H1 (cell line): Measurements from ENCODE around the gene ACRBP. TPM values are rescaled to one million over a fixed set of nuclear protein-coding genes. Genes with fewer than 3 reads are reported as not detected.

Experiments used
- CTCF ChIA-PET: fragments of 300-600 bp; sonication (Branson Sonifier 250); formaldehyde crosslinking; loops from one replicate; lab custom pipeline; 2021; ENCODE audit not compliant: partially characterized antibody; lab: Charles Lee
- POLR2A ChIA-PET: fragments of 300-600 bp; sonication (Branson Sonifier 250); formaldehyde crosslinking; loops from one replicate; lab custom pipeline; 2021; ENCODE audit warnings: inconsistent platforms; ENCODE audit not compliant: partially characterized antibody; lab: Charles Lee
- DNase-seq, 2 experiments: peaks; one replicate each; pipeline versions ENCODE4 v3.0.0 to v3.0.0-alpha.2; 2010 to 2022; ENCODE audit warnings: low spot score in 2 of 2, low read depth in 1 of 2, mixed read lengths in 1 of 2
- FAIRE-seq: peaks from 2 replicates; lab custom pipeline; 2011; peaks lifted over from hg19 to GRCh38; lab: Jason Lieb, UNC
- H2AFZ ChIP-seq: 2 replicates; pipeline ENCODE4 v1.8.1; 2012; ENCODE audit warnings: low read length, inconsistent platforms
- H2AK5ac ChIP-seq: 2 replicates; pipeline ENCODE4 v1.6.1; 2013; ENCODE audit warnings: low read depth, low read length
- H2BK120ac ChIP-seq: replicated peaks from 2 replicates; pipeline ENCODE3; 2013; ENCODE audit warnings: low read depth, low read length, inconsistent platforms
- H2BK12ac ChIP-seq: 2 replicates; pipeline ENCODE4 v1.6.1; 2013; ENCODE audit warnings: low read depth, low read length
- H2BK15ac ChIP-seq: 2 replicates; pipeline ENCODE4 v1.6.1; 2013; ENCODE audit warnings: low read length
- H2BK20ac ChIP-seq: 2 replicates; pipeline ENCODE4 v1.6.1; 2013; ENCODE audit warnings: low read length
- H2BK5ac ChIP-seq: 2 replicates; pipeline ENCODE4 v1.6.1; 2013; ENCODE audit warnings: low read depth, low read length
- H3K14ac ChIP-seq: 2 replicates; pipeline ENCODE4 v1.6.1; 2013; ENCODE audit warnings: inconsistent platforms; ENCODE audit not compliant: insufficient read length
- H3K18ac ChIP-seq: 2 replicates; pipeline ENCODE4 v1.6.1; 2013; ENCODE audit warnings: low read length; ENCODE audit errors: extremely low read depth
- H3K23ac ChIP-seq: 2 replicates; pipeline ENCODE4 v1.6.1; 2013; ENCODE audit warnings: inconsistent platforms; ENCODE audit not compliant: insufficient read length
- H3K23me2 ChIP-seq: 2 replicates; pipeline ENCODE4 v1.6.1; 2013; ENCODE audit warnings: low read depth, low read length
- H3K27ac ChIP-seq: 2 replicates; pipeline ENCODE4 v1.6.1; 2011; ENCODE audit warnings: low read depth, low read length, inconsistent platforms
- H3K27me3 ChIP-seq, 4 experiments: replicated peaks in 1 of 4; 1 replicate in 1 of 4; 2 replicates in 3 of 4; pipeline versions ENCODE4 v1.6.1 to v1.8.1; 2011 to 2013; ENCODE audit warnings: low read length in 3 of 4, mild to moderate bottlenecking in 3 of 4, inconsistent platforms in 2 of 4, mixed read lengths in 2 of 4, moderate library complexity in 1 of 4; ENCODE audit not compliant: control insufficient read depth in 3 of 4, insufficient read depth in 3 of 4; ENCODE audit errors: extremely low read depth in 1 of 4
- H3K36me3 ChIP-seq, 4 experiments: 2 replicates each; pipeline versions ENCODE4 v1.6.1 to v1.8.1; 2011 to 2013; ENCODE audit warnings: mild to moderate bottlenecking in 4 of 4, low read length in 3 of 4, moderate library complexity in 2 of 4, control low read depth in 1 of 4, inconsistent platforms in 1 of 4; ENCODE audit not compliant: insufficient read depth in 4 of 4, control insufficient read depth in 2 of 4
- H3K4ac ChIP-seq: replicated peaks from 2 replicates; pipeline ENCODE3; 2013; ENCODE audit warnings: low read length, low read depth, mixed read lengths, inconsistent platforms; ENCODE audit not compliant: insufficient read length
- H3K4me1 ChIP-seq, 4 experiments: replicated peaks in 1 of 4; 1 replicate in 1 of 4; 2 replicates in 3 of 4; pipeline versions ENCODE4 v1.6.1 to v1.8.1; 2011 to 2013; ENCODE audit warnings: low read length in 3 of 4, inconsistent platforms in 2 of 4, mixed read lengths in 1 of 4; ENCODE audit not compliant: insufficient read depth in 4 of 4, control insufficient read depth in 3 of 4
- H3K4me2 ChIP-seq, 2 experiments: 2 replicates each; pipeline versions ENCODE4 v1.6.1 to v1.8.1; 2011 to 2013; ENCODE audit warnings: low read depth in 2 of 2, low read length in 2 of 2, control low read depth in 1 of 2, inconsistent platforms in 1 of 2, mild to moderate bottlenecking in 1 of 2; ENCODE audit not compliant: insufficient read depth in 1 of 2
- H3K4me3 ChIP-seq, 4 experiments: fragments of 200-600, 300-600 bp in 1 of 4; sonication (generic), shearing (Covaris generic), sonication (Bioruptor Twin) in 1 of 4; 2 replicates each; pipeline versions ENCODE4 v1.5.1 to v1.8.1; 2011 to 2016; ENCODE audit warnings: low read length in 4 of 4, low read depth in 3 of 4, control low read depth in 2 of 4, inconsistent platforms in 2 of 4, mild to moderate bottlenecking in 2 of 4, mixed read lengths in 1 of 4, moderate library complexity in 1 of 4; ENCODE audit not compliant: insufficient read depth in 2 of 4; ENCODE audit errors: extremely low read depth in 1 of 4
- H3K56ac ChIP-seq: replicated peaks from 2 replicates; pipeline ENCODE3; 2013; ENCODE audit warnings: low read depth, mild to moderate bottlenecking, mixed read lengths, low read length, inconsistent platforms; ENCODE audit not compliant: insufficient read length
- H3K79me1 ChIP-seq: 2 replicates; pipeline ENCODE4 v1.6.1; 2013; ENCODE audit warnings: low read depth, low read length, control low read depth
- H3K79me2 ChIP-seq, 2 experiments: 2 replicates each; pipeline versions ENCODE4 v1.6.1 to v1.8.1; 2012 to 2013; ENCODE audit warnings: low read length in 2 of 2, mild to moderate bottlenecking in 2 of 2, inconsistent platforms in 1 of 2; ENCODE audit not compliant: insufficient read depth in 2 of 2, control insufficient read depth in 1 of 2
- H3K9ac ChIP-seq, 4 experiments: replicated peaks in 1 of 4; 1 replicate in 1 of 4; 2 replicates in 3 of 4; pipeline versions ENCODE4 v1.6.1 to v1.8.1; 2011 to 2013; ENCODE audit warnings: low read depth in 3 of 4, low read length in 3 of 4, control low read depth in 2 of 4, mild to moderate bottlenecking in 2 of 4, moderate library complexity in 2 of 4, inconsistent platforms in 1 of 4; ENCODE audit errors: extremely low read depth in 1 of 4
- H3K9me3 ChIP-seq, 2 experiments: 2 replicates each; pipeline versions ENCODE4 v1.6.1 to v1.8.1; 2012 to 2013; ENCODE audit warnings: mild to moderate bottlenecking in 2 of 2, moderate library complexity in 2 of 2, control low read depth in 1 of 2, inconsistent platforms in 1 of 2, low read depth in 1 of 2, low read length in 1 of 2, mixed read lengths in 1 of 2; ENCODE audit not compliant: insufficient read depth in 2 of 2
- H4K20me1 ChIP-seq, 2 experiments: replicated peaks in 1 of 2; 2 replicates each; pipeline versions ENCODE3 to v1.8.1; 2011 to 2013; ENCODE audit warnings: inconsistent platforms in 2 of 2, low read length in 2 of 2, mild to moderate bottlenecking in 1 of 2; ENCODE audit not compliant: insufficient read depth in 2 of 2, control insufficient read depth in 1 of 2
- H4K5ac ChIP-seq: 2 replicates; pipeline ENCODE4 v1.6.1; 2013; ENCODE audit warnings: low read length, low read depth, mixed read lengths, inconsistent platforms; ENCODE audit not compliant: insufficient read length
- H4K8ac ChIP-seq: 2 replicates; pipeline ENCODE4 v1.8.0; 2013; ENCODE audit warnings: mild to moderate bottlenecking, moderate library complexity, low read length, inconsistent platforms; ENCODE audit not compliant: insufficient read depth; ENCODE audit errors: extremely low read depth
- H4K91ac ChIP-seq: replicated peaks from 2 replicates; pipeline ENCODE3; 2013; ENCODE audit warnings: low read length, mixed read lengths, inconsistent platforms; ENCODE audit not compliant: insufficient read length
- CEBPB ChIP-seq: IDR thresholded peaks from 2 replicates; pipeline ENCODE4 v1.6.1; 2012; ENCODE audit warnings: low read depth, low read length
- CREB1 ChIP-seq: IDR thresholded peaks from 2 replicates; pipeline ENCODE4 v1.6.1; 2012; ENCODE audit warnings: inconsistent platforms
- JUN ChIP-seq: IDR thresholded peaks from 2 replicates; pipeline ENCODE4 v1.6.1; 2011; ENCODE audit warnings: low read depth, mild to moderate bottlenecking, improper control_type of control experiment, low read length
- SAP30 ChIP-seq: fragments of 300-600 bp; sonication (generic); IDR thresholded peaks from 2 replicates; pipeline ENCODE4 v1.7.1; 2012; ENCODE audit warnings: low read length, moderate library complexity, mild to moderate bottlenecking, inconsistent platforms; ENCODE audit not compliant: insufficient read depth, insufficient replicate concordance
- SP2 ChIP-seq: IDR thresholded peaks from 2 replicates; pipeline ENCODE4 v1.6.1; 2012; ENCODE audit warnings: mild to moderate bottlenecking, low read length, inconsistent platforms
- WGBS, 2 experiments: shearing (Covaris generic) in 1 of 2; methylation state at CpG; one replicate each; pipeline versions ENCODE4 v1.1.6 to v1.1.7; 2013 to 2015; ENCODE audit warnings: low lambda C conversion rate in 2 of 2, mixed read lengths in 2 of 2, inconsistent platforms in 1 of 2, low coverage in 1 of 2, missing lambda C conversion rate in 1 of 2; ENCODE audit not compliant: insufficient replicate concordance in 2 of 2, insufficient coverage in 1 of 2, insufficient read length in 1 of 2; ENCODE audit errors: extremely low coverage in 1 of 2, missing lambda C conversion rate in 1 of 2; 5-methylcytosine and 5-hydroxymethylcytosine counted together
- polyA plus RNA-seq, 7 experiments: library from polyadenylated mRNA; depleted of rRNA in 3 of 7; stranded (reverse) in 5 of 7; unstranded in 2 of 7; fragments of >200 nt in 5 of 7; fragments of 200-250 nt in 2 of 7; gene quantifications; 1 replicate in 5 of 7; 2 replicates in 1 of 7; 4 replicates in 1 of 7; pipeline versions ENCODE4 v1.2.1 to v1.2.3, GENCODE V29; 2011 to 2013; ENCODE audit warnings: missing spikeins in 2 of 7, mixed read lengths in 2 of 7
- total RNA-seq: library from RNA; stranded (reverse); fragmentation: NEBNext Ultra II Directional; extraction: Animal tissue kit (Norgen Biotek cat#: 25700); gene quantifications from 2 replicates; pipeline ENCODE4 v1.2.1, GENCODE V29; 2021

Gene ACRBP
- total and polyA plus RNA-seq, 2 of the 8 experiments (the other 6 are each of a cell fraction or from before 2014, with no cell fraction given): 0.80 to 5.2 TPM

DNA sequence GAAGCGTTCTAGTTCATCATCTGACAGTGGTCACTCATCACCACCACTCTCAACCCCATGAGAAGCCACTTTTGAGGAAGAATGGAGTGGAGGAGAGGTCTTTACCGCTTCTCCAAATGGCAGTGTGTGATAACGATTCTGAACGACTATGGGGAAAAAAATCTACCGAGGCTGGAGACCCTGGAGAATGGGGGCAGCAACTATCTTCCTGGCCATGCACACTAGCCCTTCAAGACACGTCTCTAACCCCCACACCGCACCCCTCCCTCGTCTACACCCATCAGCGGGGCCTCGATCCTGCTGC is 15.3 kb upstream of the ACRBP start:
- Histone ChIP-seq H3K79me1 (no peaks in the 10 kb centered on the region), H3K9ac (peak overlapping the region; percentile 76 to 97 (median 80)), H3K27ac (peak overlapping the region; percentile 80), H3K36me3 (peaks cover 0 to 12% (median 4%) of the 10 kb centered on the region in 4 experiments; a peak in 4 of 8 replicates), H3K9me3 (no peaks in the 10 kb centered on the region), H3K56ac (no peak overlapping the region), H2AK5ac (no peak overlapping the region), H4K20me1 (no peaks in the 10 kb centered on the region), H3K4me1 (peaks cover 0 to 4% (median 0%) of the 10 kb centered on the region in 4 experiments; a peak in 1 of 7 replicates), H2BK12ac (no peak overlapping the region), H2BK120ac (no peak overlapping the region), H2BK5ac (peak overlapping the region; percentile 72; the same call in 1 of the 2 replicates), H4K5ac (no peak overlapping the region), H3K4ac (no peak overlapping the region), H4K8ac (peak overlapping the region; percentile 96; the same call in 1 of the 2 replicates), H3K79me2 (peaks cover 0 to 11% of the 10 kb centered on the region in 2 experiments; a peak in 3 of 4 replicates), H3K27me3 (no peaks in the 10 kb centered on the region), H3K14ac (no peak overlapping the region), H2BK15ac (no peak overlapping the region), H3K4me2 (peak overlapping the region; percentile 83 to 90), H2AFZ (peak overlapping the region; percentile 81; the same call in 1 of the 2 replicates), H3K18ac (no peak overlapping the region), H3K4me3 (peak overlapping the region; percentile 72 to 90 (median 82)), H2BK20ac (no peak overlapping the region), H4K91ac (no peak overlapping the region), H3K23ac (no peak overlapping the region), H3K23me2 (peaks cover 6% of the 10 kb centered on the region)
- ChIA-PET POLR2A (interaction anchor here (1.0 to 5.9 kb wide), 4 partner anchors 21 to 32 kb away, joined by 3 to 72 read pairs (median 10); partner anchors contain the start of gene ZNF384), CTCF (interaction anchor here (1.2 to 1.9 kb wide), 2 partner anchors 27 to 43 kb away, joined by 5 to 11 read pairs; partner anchors contain the start of gene ZNF384)
- no peak for TF ChIP-seq JUN
- no peak for TF ChIP-seq SP2
- TF ChIP-seq CEBPB: no peak
- TF ChIP-seq SAP30: peak; percentile 58
- TF ChIP-seq CREB1: no peak
- FAIRE-seq: no peak
- 2% methylated on average over 10 of the region's 10 CpGs; no CpG with 5 or more reads in 1 of the 2 experiments for WGBS, 2 experiments
- no peak for DNase-seq
